Keratinocyte (primary cell): Measurements from ENCODE around the gene GSTA3. TPM values are rescaled to one million over a fixed set of nuclear protein-coding genes. Genes with fewer than 3 reads are reported as not detected.

Source experiments
- DNase-seq: peaks from one replicate; pipeline ENCODE4 v3.0.0-alpha.2; 2011; ENCODE audit warnings: low read depth, missing footprints, low spot score
- FAIRE-seq: peaks from 2 replicates; lab custom pipeline; 2011; peaks lifted over from hg19 to GRCh38; lab: Jason Lieb, UNC
- H2AFZ ChIP-seq: 2 replicates; pipeline ENCODE4 v1.6.0; 2012; ENCODE audit warnings: low read length, control low read depth, inconsistent platforms; ENCODE audit not compliant: control insufficient read depth
- H3K27ac ChIP-seq: 2 replicates; pipeline ENCODE4 v1.5.1; 2011; ENCODE audit warnings: low read length; ENCODE audit not compliant: control insufficient read depth, insufficient read depth
- H3K27me3 ChIP-seq: 3 replicates; pipeline ENCODE4 v1.6.0; 2011; ENCODE audit warnings: low read length; ENCODE audit not compliant: control insufficient read depth, insufficient read depth; ENCODE audit errors: extremely low read depth
- H3K36me3 ChIP-seq, 2 experiments: 2 replicates in 1 of 2; 3 replicates in 1 of 2; pipeline ENCODE4 v1.5.1; 2011; ENCODE audit warnings: low read length in 2 of 2, mild to moderate bottlenecking in 1 of 2; ENCODE audit not compliant: control insufficient read depth in 2 of 2, insufficient read depth in 2 of 2; ENCODE audit errors: extremely low read depth in 1 of 2
- H3K4me1 ChIP-seq: 3 replicates; pipeline ENCODE4 v1.5.1; 2011; ENCODE audit warnings: low read length; ENCODE audit not compliant: control insufficient read depth, insufficient read depth; ENCODE audit errors: extremely low read depth
- H3K4me2 ChIP-seq: 3 replicates; pipeline ENCODE4 v1.6.0; 2011; ENCODE audit warnings: low read depth, low read length; ENCODE audit not compliant: control insufficient read depth, insufficient read depth; ENCODE audit errors: extremely low read depth
- H3K4me3 ChIP-seq, 3 experiments: fragments of 200-600 bp in 1 of 3; sonication (generic) in 1 of 3; 2 replicates in 2 of 3; 3 replicates in 1 of 3; pipeline ENCODE4 v1.5.1; 2011 to 2016; ENCODE audit warnings: low read length in 3 of 3, mild to moderate bottlenecking in 3 of 3, control low read depth in 2 of 3, inconsistent platforms in 1 of 3, low read depth in 1 of 3, mixed read lengths in 1 of 3, mixed run types in 1 of 3, moderate library complexity in 1 of 3; ENCODE audit not compliant: control insufficient read depth in 2 of 3, insufficient read depth in 2 of 3; ENCODE audit errors: extremely low read depth in 1 of 3
- H3K79me2 ChIP-seq: 2 replicates; pipeline ENCODE4 v1.6.0; 2012; ENCODE audit warnings: low read length; ENCODE audit not compliant: control insufficient read depth, insufficient read depth
- H3K9ac ChIP-seq: 3 replicates; pipeline ENCODE4 v1.6.0; 2011; ENCODE audit warnings: low read length; ENCODE audit not compliant: control insufficient read depth, insufficient read depth; ENCODE audit errors: extremely low read depth
- H3K9me1 ChIP-seq: 3 replicates; pipeline ENCODE4 v1.6.0; 2011; ENCODE audit warnings: low read length; ENCODE audit not compliant: control insufficient read depth, insufficient read depth; ENCODE audit errors: extremely low read depth
- H3K9me3 ChIP-seq: 2 replicates; pipeline ENCODE4 v1.5.1; 2012; ENCODE audit warnings: low read depth, low read length; ENCODE audit not compliant: control insufficient read depth
- H4K20me1 ChIP-seq: 3 replicates; pipeline ENCODE4 v1.6.0; 2011; ENCODE audit warnings: low read length; ENCODE audit not compliant: control insufficient read depth, insufficient read depth; ENCODE audit errors: extremely low read depth
- CTCF ChIP-seq, 3 experiments: IDR thresholded peaks in 1 of 3; conservative IDR thresholded peaks in 1 of 3; optimal IDR thresholded peaks in 1 of 3; 2 replicates in 2 of 3; 3 replicates in 1 of 3; pipeline versions ENCODE3 to v1.5.1; 2011; ENCODE audit warnings: low read length in 3 of 3, mild to moderate bottlenecking in 3 of 3, moderate library complexity in 2 of 3, control low read depth in 1 of 3, inconsistent platforms in 1 of 3; ENCODE audit not compliant: insufficient read depth in 2 of 3; ENCODE audit errors: extremely low read depth in 1 of 3
- EZH2 ChIP-seq: IDR thresholded peaks from one replicate; pipeline ENCODE4 v1.6.1; 2012; ENCODE audit warnings: inconsistent platforms, mild to moderate bottlenecking, low read length, moderate library complexity
- dilution Hi-C: fragments of 300-500 bp; cut with MboI; formaldehyde crosslinking; loops from one replicate; pipeline ENCODE4 v1.7.0; 2020; ENCODE audit warnings: low sequenced_read_pairs; ENCODE audit not compliant: extremely low pct_ligation_motif_present
- polyA plus RNA-seq, 5 experiments: library from polyadenylated mRNA; depleted of rRNA in 3 of 5; stranded (reverse) in 3 of 5; stranded (forward) in 1 of 5; unstranded in 1 of 5; fragments of >200 nt; gene quantifications; 1 replicate in 1 of 5; 2 replicates in 3 of 5; 3 replicates in 1 of 5; pipeline versions ENCODE4 v1.2.1 to v1.2.3, GENCODE V29; 2011 to 2012; ENCODE audit warnings: missing spikeins in 2 of 5, low read depth in 1 of 5, low replicate concordance in 1 of 5

GSTA3 gene
- polyA plus RNA-seq, 1 donor (not counting 4 experiments of a cell fraction or from before 2014, with no cell fraction given): not detected

DNA sequence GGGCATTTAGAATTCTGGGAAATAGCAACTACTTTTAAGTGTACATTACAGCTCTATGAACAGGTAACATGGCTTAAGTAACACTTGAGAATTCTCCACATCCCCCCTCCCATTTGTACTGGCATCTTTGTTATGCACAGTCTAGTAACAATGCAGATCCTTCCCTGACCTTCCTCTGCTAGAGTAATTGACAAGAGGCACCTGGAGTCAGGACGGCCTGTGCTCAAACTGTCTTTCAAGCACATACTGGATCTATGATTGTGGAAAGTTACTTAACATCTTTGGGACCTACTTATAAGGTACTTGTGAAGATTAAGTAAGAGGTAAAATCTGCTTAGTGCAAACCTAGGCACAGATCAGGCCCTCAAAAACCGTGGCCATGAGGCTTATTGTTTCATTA lies 21.9 kb upstream of the GSTA3 start:
- H3K27ac ChIP-seq: no peak overlapping the region
- no peaks in the 10 kb centered on the region for H3K9me3 ChIP-seq
- FAIRE-seq (no peak), DNase-seq (no peak)
- no peak overlapping the region for H3K4me2 ChIP-seq
- H3K27me3 ChIP-seq: no peaks in the 10 kb centered on the region
- no peaks in the 10 kb centered on the region for H4K20me1 ChIP-seq
- H3K4me3 ChIP-seq: no peak overlapping the region
- H3K9me1 ChIP-seq: no peaks in the 10 kb centered on the region
- peaks cover 9% of the 10 kb centered on the region for H3K4me1 ChIP-seq
- no peaks in the 10 kb centered on the region for H3K36me3 ChIP-seq
- dilution Hi-C loops: no loop called here
- H2AFZ ChIP-seq: no peak overlapping the region
- no peak for TF ChIP-seq EZH2
- TF ChIP-seq CTCF (optimal IDR thresholded peaks at IDR 0.05 in 1 of 3, IDR thresholded peaks at IDR 0.05 in 1 of 3, conservative IDR thresholded peaks at IDR 0.05 in 1 of 3; ENCODE audit: extremely low read depth in 1 of 3, insufficient read depth in 2 of 3, low read length in 3 of 3): no peak
- no peaks in the 10 kb centered on the region for H3K79me2 ChIP-seq
- no peak overlapping the region for H3K9ac ChIP-seq

DNA sequence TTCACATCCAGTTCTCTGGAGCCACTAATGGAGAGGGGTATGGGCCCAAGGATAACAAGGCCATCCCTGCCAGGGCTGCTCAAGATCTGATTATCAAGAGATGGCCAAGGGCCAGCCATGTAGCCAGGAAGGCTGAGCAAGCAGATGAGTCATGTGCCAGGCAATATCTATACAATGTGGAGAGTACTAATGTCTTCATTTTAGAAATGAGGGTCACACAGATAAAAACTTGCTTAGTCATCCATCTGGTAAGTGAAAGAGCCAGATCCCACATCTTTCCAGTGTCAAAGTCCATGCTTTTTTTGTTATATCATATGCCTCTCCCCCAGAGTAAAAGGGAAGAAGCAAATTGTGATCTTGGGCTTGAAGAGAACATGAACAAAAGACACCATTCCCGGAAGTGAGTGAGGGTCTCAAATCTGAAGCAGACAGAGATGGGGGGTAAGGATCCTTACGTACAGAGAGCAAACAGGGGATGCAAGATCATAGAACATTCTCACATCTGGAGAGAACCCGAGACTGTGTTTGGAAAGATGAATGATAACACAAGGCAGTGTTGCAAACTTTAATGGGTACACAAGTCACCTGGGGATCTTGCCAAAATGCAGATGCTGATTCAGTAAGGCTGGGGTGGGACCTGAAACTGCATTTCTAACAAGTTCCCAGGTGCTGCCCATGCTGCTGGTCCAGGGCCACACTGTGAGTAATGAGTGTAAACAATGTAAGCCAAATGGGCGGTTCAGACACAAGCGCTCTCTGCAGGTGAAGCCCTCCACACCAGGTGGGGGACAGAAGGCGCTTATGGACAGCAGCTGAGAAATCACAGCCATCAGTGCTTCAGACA lies 20.0 kb upstream of the GSTA3 start:
- Histone ChIP-seq H3K36me3 (no peaks in the 10 kb centered on the region), H3K27ac (peak overlapping the region; percentile 45), H3K9me3 (no peaks in the 10 kb centered on the region), H3K27me3 (no peaks in the 10 kb centered on the region), H3K4me2 (peak overlapping the region; percentile 60), H3K4me1 (peaks cover 13% of the 10 kb centered on the region), H3K4me3 (no peak overlapping the region), H2AFZ (no peak overlapping the region), H4K20me1 (no peaks in the 10 kb centered on the region), H3K79me2 (no peaks in the 10 kb centered on the region), H3K9me1 (no peaks in the 10 kb centered on the region), H3K9ac (no peak overlapping the region)
- FAIRE-seq (peak; percentile 49), DNase-seq (peak; percentile 33)
- dilution Hi-C loops: no loop called here
- TF ChIP-seq CTCF (optimal IDR thresholded peaks at IDR 0.05 in 1 of 3, IDR thresholded peaks at IDR 0.05 in 1 of 3, conservative IDR thresholded peaks at IDR 0.05 in 1 of 3; ENCODE audit: extremely low read depth in 1 of 3, insufficient read depth in 2 of 3, low read length in 3 of 3) (no peak), EZH2 (no peak)
